Fibroblast of pulmonary artery (primary cell): Measurements from ENCODE around the gene DCUN1D3.

Experiments used
- DNase-seq: peaks from one replicate; pipeline ENCODE4 v3.0.0-alpha.2; 2010; ENCODE audit warnings: low read depth
- H3K4me3 ChIP-seq: replicated peaks from 2 replicates; pipeline ENCODE4 v1.5.1; 2011; ENCODE audit warnings: low read depth, mild to moderate bottlenecking, control low read depth, low read length, moderate library complexity
- TF ChIP-seq, protein P1 (sequence below): IDR thresholded peaks from 2 replicates; pipeline ENCODE4 v1.5.1; 2011; ENCODE audit warnings: mild to moderate bottlenecking, control low read depth, low read length, inconsistent platforms; ENCODE audit errors: missing control alignments

DCUN1D3 gene

DNA sequence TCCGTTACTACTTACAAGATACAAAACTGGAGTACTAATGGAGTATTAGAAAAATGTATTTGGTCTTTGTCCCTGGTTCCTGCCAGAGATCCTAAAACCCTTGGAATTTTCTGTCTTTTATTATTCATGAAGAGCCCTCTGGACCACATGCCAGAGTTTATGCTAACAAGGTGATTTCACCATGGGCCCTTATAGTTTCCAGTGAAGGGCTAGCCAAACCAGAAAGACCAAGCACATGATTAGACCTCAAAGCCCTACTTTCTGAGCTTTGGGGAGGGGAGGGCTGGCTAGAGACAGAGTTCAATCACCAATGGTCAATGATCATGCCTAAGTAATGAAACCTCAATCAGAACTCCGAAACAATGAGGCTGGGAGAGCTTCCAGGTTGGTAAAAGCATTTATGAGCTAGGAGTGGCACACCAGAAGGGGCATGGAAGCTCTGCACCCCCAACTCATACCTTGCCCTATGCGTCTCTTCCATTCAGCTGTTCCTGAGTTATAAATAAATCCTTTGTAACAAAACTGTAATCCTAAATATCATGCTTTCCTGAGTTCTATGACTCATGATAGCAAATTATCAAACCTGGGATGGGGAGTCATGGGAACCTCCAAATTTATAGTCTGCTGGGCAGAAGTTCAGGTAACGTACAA lies 10.4 kb downstream of the DCUN1D3 start:
- DNase-seq: no peak
- TF ChIP-seq, protein P1, sequence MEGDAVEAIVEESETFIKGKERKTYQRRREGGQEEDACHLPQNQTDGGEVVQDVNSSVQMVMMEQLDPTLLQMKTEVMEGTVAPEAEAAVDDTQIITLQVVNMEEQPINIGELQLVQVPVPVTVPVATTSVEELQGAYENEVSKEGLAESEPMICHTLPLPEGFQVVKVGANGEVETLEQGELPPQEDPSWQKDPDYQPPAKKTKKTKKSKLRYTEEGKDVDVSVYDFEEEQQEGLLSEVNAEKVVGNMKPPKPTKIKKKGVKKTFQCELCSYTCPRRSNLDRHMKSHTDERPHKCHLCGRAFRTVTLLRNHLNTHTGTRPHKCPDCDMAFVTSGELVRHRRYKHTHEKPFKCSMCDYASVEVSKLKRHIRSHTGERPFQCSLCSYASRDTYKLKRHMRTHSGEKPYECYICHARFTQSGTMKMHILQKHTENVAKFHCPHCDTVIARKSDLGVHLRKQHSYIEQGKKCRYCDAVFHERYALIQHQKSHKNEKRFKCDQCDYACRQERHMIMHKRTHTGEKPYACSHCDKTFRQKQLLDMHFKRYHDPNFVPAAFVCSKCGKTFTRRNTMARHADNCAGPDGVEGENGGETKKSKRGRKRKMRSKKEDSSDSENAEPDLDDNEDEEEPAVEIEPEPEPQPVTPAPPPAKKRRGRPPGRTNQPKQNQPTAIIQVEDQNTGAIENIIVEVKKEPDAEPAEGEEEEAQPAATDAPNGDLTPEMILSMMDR: no peak
- H3K4me3 ChIP-seq: no peak overlapping the region

DNA sequence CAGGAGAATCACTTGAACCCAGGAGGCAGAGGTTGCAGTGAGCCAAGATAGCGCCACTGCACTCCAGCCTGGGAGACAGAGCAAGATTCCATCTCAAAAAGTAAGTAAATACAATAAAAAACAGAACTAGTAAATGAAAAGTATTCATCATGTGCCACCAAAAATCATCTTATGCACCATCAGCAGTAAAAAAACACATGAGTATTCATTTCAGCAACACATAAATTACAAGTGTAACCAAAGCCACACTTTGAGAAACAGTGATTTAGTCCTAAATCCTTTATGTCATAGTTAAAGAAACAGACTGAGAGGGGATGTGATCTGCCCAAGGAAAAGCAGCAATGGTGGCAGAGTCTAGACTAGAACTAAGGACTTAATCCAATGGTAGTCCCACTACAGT lies 13.0 kb downstream of the DCUN1D3 start:
- no peak overlapping the region for H3K4me3 ChIP-seq
- DNase-seq: no peak
- TF ChIP-seq, protein P1: no peak

DNA sequence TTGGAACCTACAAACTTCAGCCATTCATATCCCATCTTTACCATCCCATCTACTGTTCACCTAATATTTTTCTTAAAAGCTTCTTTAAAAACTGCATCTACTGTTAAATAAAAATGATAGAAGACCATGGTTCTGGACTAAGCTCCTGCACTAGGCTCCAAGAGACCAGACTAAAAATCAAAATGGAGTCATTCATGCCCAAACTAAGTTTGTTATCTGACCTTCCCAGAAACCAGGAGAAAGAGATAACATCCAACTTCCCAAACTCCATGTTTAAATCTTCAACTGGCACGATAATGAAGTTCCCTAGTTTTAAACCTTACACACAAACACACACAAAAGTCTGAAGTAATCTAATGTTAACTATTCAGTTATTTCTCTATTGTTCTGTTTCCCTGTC lies 13.8 kb downstream of the DCUN1D3 start:
- TF ChIP-seq, protein P1: no peak
- H3K4me3 ChIP-seq: no peak overlapping the region
- DNase-seq: no peak

DNA sequence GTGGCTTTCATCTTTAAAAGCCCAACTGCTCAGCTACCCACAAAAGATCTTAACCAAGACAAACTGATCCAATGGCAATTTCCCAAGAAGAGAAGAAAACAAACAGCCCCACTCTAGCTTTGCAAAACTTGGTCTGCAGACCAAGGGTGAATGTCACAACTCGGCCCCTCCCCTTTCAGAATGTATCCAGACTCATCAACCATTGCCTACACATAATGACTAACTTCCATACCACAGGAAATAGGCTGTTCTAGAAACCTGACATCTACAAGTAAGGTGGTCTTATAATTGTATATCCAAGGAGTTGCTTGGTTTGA lies 16.0 kb downstream of the DCUN1D3 start:
- H3K4me3 ChIP-seq: no peak overlapping the region
- TF ChIP-seq, protein P1: no peak
- DNase-seq: peak; percentile 73

DNA sequence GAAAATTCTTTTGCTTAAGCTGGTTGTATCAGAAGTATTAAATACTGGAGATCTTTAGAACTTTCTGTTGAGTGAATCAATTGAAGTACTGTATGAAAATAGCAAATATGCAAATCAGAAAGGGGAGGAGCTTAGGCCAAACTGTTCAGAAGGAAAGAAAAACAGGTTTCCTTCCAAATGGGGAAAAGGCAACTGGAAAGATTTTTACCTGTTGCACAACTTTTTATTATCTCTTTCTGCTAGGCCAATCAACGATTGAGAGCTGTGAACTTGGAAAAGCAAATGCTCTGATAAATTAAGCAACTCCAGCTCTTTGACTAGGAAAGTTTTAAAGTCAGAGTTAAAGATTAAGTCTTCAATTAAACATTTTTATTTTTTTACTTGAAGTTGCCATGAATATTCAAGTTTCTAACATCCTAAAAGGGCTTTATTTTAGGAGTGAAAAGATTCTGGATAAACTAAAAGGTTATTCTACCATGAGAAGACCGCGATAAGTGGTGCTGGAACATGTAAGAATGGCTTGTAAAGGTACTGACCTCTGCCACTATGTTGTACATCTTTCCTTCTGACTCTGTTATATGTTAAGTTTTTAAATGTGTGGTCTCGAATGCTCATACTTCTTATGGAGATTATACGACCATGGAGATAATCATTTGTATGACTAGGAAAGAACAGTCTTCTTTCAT lies 16.5 kb downstream of the DCUN1D3 start:
- TF ChIP-seq, protein P1: no peak
- peak; percentile 64 for DNase-seq
- H3K4me3 ChIP-seq: no peak overlapping the region

DNA sequence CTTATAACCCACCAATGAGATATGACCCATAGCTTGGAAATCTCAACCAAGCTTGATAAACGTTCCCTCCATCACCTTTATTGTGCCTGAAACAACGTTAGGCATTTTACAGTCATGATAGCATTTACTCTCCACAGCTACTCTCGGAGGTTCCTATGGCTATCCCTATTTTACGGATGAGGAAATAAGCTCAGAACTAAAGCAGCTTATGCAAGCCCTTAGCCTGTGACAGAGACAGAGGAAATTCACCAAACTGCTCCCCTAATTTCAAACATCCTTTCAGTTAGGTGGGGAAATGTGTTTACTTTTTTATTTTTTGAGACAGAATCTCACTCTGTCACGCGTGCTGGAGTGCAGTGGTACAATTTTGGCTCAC lies 18.7 kb downstream of the DCUN1D3 start:
- DNase-seq: no peak

More for the DNA sequence above, 18.7 kb downstream of the DCUN1D3 start:
- H3K4me3 ChIP-seq: no peak overlapping the region
- TF ChIP-seq, protein P1: no peak
